GM21381 (cell line): ENCODE measurements around the gene LAMA3.

Experiments
- ATAC-seq: cut with Tn5 transposase; IDR thresholded peaks from one replicate; pipeline ENCODE4 v1.9.1; 2021; ENCODE audit warnings: mild to moderate bottlenecking, moderate library complexity; ENCODE audit not compliant: unreplicated experiment

The LAMA3 gene

GRCh38 chr18:23847321-23847986 lies 158.2 kb downstream of the LAMA3 start:
- ATAC-seq, result no peak

DNA sequence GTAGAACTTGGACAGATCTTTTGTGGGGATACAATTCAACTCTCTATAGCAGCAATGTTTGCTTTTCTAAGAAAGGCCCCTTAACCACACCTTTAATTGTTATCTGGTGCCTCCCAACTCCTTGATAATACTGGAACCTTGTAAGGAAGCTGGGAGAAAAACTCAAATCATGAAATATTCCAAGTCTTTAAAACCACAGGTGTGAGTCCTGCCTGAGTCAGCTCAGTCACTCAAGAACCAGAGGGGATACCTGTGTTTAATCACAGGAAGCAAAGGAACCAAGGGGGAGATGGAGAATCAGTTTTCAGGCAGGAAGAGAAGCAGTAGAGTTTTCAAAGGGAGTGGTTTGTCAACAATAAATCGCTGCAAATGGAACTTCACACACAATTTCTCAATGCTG lies 159.9 kb downstream of the LAMA3 start:
- no peak for ATAC-seq

GRCh38 chr18:23850215-23850614 lies 161.0 kb downstream of the LAMA3 start:
- ATAC-seq, result no peak

- no peak for ATAC-seq
Measured at GRCh38 chr18:23851470-23852002, 162.3 kb downstream of the LAMA3 start.

- no peak for ATAC-seq
Measured at GRCh38 chr18:23852236-23853045, 163.2 kb downstream of the LAMA3 start.

- ATAC-seq, result no peak
Measured at GRCh38 chr18:23853448-23854195, 164.4 kb downstream of the LAMA3 start.

DNA sequence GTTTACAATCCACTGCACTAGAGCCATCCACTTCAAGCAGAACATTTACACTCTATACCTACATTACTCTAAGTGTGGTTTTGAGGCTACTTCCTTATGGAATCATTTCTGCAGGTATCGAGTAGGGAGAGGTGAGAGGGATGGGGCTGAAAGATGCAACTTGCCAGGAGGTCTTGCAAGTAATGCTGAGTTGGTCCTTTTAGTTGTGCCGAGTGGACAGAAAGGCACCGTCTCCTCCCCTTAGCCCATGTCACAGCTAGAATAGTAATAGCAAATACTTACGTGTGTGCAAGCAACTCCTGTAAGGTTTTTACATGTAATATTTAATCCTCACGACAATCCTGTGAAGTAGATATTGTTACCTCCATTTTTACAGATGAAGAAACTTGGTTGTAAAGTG lies 166.5 kb downstream of the LAMA3 start:
- no peak for ATAC-seq

- no peak for ATAC-seq
Measured at GRCh38 chr18:23856466-23857163, 167.4 kb downstream of the LAMA3 start.

- ATAC-seq, result no peak
Measured at GRCh38 chr18:23857164-23857552, 167.9 kb downstream of the LAMA3 start.

GRCh38 chr18:23857756-23858155 lies 168.5 kb downstream of the LAMA3 start:
- ATAC-seq, result no peak

GRCh38 chr18:23859466-23860336 lies 170.4 kb downstream of the LAMA3 start:
- no peak for ATAC-seq

- no peak for ATAC-seq
Measured at GRCh38 chr18:23861326-23861725, 172.1 kb downstream of the LAMA3 start.

- ATAC-seq, result no peak
Measured at GRCh38 chr18:23861805-23862470, 172.7 kb downstream of the LAMA3 start.

- ATAC-seq, result no peak
Measured at GRCh38 chr18:23864624-23865023, 175.4 kb downstream of the LAMA3 start.

- ATAC-seq, result no peak
Measured at GRCh38 chr18:23867006-23867405, 177.8 kb downstream of the LAMA3 start.

- no peak for ATAC-seq
Measured at GRCh38 chr18:23868136-23868785, 179.0 kb downstream of the LAMA3 start.

- no peak for ATAC-seq
Measured at GRCh38 chr18:23870676-23871380, 181.6 kb downstream of the LAMA3 start.

- peak; percentile 79 for ATAC-seq
Measured at GRCh38 chr18:23871410-23871809, 182.2 kb downstream of the LAMA3 start.
